ENCODE data around the gene SLC9A9. TPM values are rescaled to one million over a fixed set of nuclear protein-coding genes. Genes with fewer than 3 reads are reported as not detected.

The SLC9A9 gene
- total RNA-seq, 2 donors from 2014 or later, result 1.3 to 3.7 TPM

GRCh38 chr3:143812481-143812880 is 35.8 kb downstream of the SLC9A9 start:
- Histone ChIP-seq H3K4me3 (ENCODE audit: low read length) (no peak overlapping the region), H3K36me3 (ENCODE audit: control insufficient read depth, insufficient read depth, low read length) (no peaks in the 10 kb centered on the region), H3K9me3 (ENCODE audit: control insufficient read depth, low read length) (no peaks in the 10 kb centered on the region), H3K27me3 (ENCODE audit: control insufficient read depth, insufficient read depth, low read length, poor library complexity, severe bottlenecking) (no peaks in the 10 kb centered on the region), H3K9ac (ENCODE audit: extremely low read depth, low read length, poor library complexity, severe bottlenecking) (no peak overlapping the region), H3K4me1 (ENCODE audit: control insufficient read depth, insufficient read depth, low read length) (no peaks in the 10 kb centered on the region), H3K27ac (ENCODE audit: low read depth, low read length) (no peak overlapping the region)
- no peak for TF ChIP-seq CTCF (conservative IDR thresholded peaks at IDR 0.05)
- 92 to 94% methylated on average over 3 of the region's 3 CpGs for WGBS, 2 experiments (ENCODE audit: insufficient coverage in 1 of 2, insufficient read length in 1 of 2)
- no peaks in the 10 kb centered on the region for H3K4me1 Mint-ChIP-seq
- no peak overlapping the region for H3K27ac Mint-ChIP-seq
- no peaks in the 10 kb centered on the region for H3K36me3 Mint-ChIP-seq (ENCODE audit: low read depth)
- no peak for DNase-seq
- H3K4me3 Mint-ChIP-seq, result no peak overlapping the region
- H3K9me3 Mint-ChIP-seq, result no peaks in the 10 kb centered on the region
- H3K27me3 Mint-ChIP-seq (ENCODE audit: insufficient read depth), result no peaks in the 10 kb centered on the region

- Mint-ChIP-seq H3K36me3 (ENCODE audit: low read depth) (no peaks in the 10 kb centered on the region), H3K9me3 (no peaks in the 10 kb centered on the region), H3K4me3 (no peak overlapping the region), H3K27ac (no peak overlapping the region), H3K4me1 (peaks cover 4% of the 10 kb centered on the region), H3K27me3 (ENCODE audit: insufficient read depth) (no peaks in the 10 kb centered on the region)
- no peaks in the 10 kb centered on the region for H3K9me3 ChIP-seq (ENCODE audit: control insufficient read depth, low read length)
- TF ChIP-seq CTCF (conservative IDR thresholded peaks at IDR 0.05), result no peak
- H3K36me3 ChIP-seq (ENCODE audit: control insufficient read depth, insufficient read depth, low read length), result no peaks in the 10 kb centered on the region
- DNase-seq, result no peak
- WGBS, 2 experiments (ENCODE audit: insufficient coverage in 1 of 2, insufficient read length in 1 of 2), result 92 to 95% methylated on average over 8 of the region's 8 CpGs
- no peak overlapping the region for H3K4me3 ChIP-seq (ENCODE audit: low read length)
- no peak overlapping the region for H3K27ac ChIP-seq (ENCODE audit: low read depth, low read length)
- no peaks in the 10 kb centered on the region for H3K27me3 ChIP-seq (ENCODE audit: control insufficient read depth, insufficient read depth, low read length, poor library complexity, severe bottlenecking)
- H3K4me1 ChIP-seq (ENCODE audit: control insufficient read depth, insufficient read depth, low read length), result no peaks in the 10 kb centered on the region
- no peak overlapping the region for H3K9ac ChIP-seq (ENCODE audit: extremely low read depth, low read length, poor library complexity, severe bottlenecking)
These were observed 36.7 kb downstream of the SLC9A9 start for GRCh38 chr3:143811602-143812001.

GRCh38 chr3:143810953-143811265 is 37.4 kb downstream of the SLC9A9 start:
- Histone ChIP-seq H3K4me1 (ENCODE audit: control insufficient read depth, insufficient read depth, low read length) (no peaks in the 10 kb centered on the region), H3K4me3 (ENCODE audit: low read length) (no peak overlapping the region), H3K9me3 (ENCODE audit: control insufficient read depth, low read length) (no peaks in the 10 kb centered on the region), H3K9ac (ENCODE audit: extremely low read depth, low read length, poor library complexity, severe bottlenecking) (no peak overlapping the region), H3K27me3 (ENCODE audit: control insufficient read depth, insufficient read depth, low read length, poor library complexity, severe bottlenecking) (no peaks in the 10 kb centered on the region), H3K36me3 (ENCODE audit: control insufficient read depth, insufficient read depth, low read length) (no peaks in the 10 kb centered on the region), H3K27ac (ENCODE audit: low read depth, low read length) (no peak overlapping the region)
- no peak for TF ChIP-seq CTCF (conservative IDR thresholded peaks at IDR 0.05)
- WGBS, 2 experiments (ENCODE audit: insufficient coverage in 1 of 2, insufficient read length in 1 of 2), result 86 to 91% methylated on average over 1 to 2 of the region's 2 CpGs
- DNase-seq, result no peak
- Mint-ChIP-seq H3K36me3 (ENCODE audit: low read depth) (no peaks in the 10 kb centered on the region), H3K4me3 (no peak overlapping the region), H3K27me3 (ENCODE audit: insufficient read depth) (no peaks in the 10 kb centered on the region), H3K4me1 (peaks cover 10% of the 10 kb centered on the region), H3K27ac (no peak overlapping the region), H3K9me3 (no peaks in the 10 kb centered on the region)
